NCI-H345 (cell line): ENCODE measurements around the gene HSPD1.
"Not testable (repeated sequence)": the region's sequence is repeated elsewhere in the genome, so short reads cannot be mapped to it uniquely, and the experiment has no call there.

ENCODE experiments used
- DNase-seq: peaks from one replicate; lab custom pipeline; 2025; lab: John Stamatoyannopoulos, UW

Gene HSPD1

DNA sequence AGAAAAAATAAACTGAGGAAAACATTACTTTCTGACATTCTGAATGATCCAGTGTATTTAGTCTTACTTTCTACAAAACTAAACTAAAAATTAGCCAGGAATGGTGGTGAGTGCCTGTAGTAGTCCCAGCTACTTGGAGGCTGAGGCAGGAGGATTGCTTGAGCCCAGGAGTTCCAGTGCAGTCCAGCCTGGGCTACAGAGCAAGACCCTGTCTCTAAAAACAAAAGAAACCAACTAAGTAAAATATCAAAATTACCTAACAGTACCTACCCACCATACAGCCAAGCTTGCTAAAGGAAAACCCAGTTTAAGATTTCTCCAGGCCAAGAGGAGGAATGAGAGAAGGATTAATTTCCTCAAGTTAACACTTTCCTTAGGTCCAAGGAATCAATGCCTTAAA lies 2.9 kb downstream of the HSPD1 start:
- DNase-seq: no peak

GRCh38 chr2:197495433-197496134 lies 4.1 kb downstream of the HSPD1 start:
- DNase-seq: no peak

DNA sequence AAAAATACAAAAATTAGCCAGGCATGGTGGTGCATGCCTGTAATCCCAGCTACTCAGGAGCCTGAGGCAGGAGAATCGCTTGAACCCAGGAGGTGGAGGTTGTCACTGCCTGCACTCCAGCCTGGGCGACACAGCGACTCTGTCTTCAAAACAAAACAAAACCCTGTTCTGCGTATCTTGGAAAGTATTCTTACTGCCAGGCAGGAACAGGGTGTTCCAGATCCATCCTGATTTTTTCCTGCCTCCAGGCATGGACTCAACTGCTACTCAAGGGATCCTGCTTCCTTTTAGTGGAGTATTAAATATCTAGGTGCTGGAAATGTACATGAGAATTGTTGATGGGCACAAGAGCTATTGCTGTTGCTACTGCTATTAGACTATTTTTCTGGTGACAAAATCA lies 12.3 kb downstream of the HSPD1 start:
- DNase-seq: no peak

GRCh38 chr2:197486175-197486574 lies 13.5 kb downstream of the HSPD1 start:
- no peak for DNase-seq

GRCh38 chr2:197484248-197484647 lies 15.4 kb downstream of the HSPD1 start:
- not testable (repeated sequence) for DNase-seq

DNA sequence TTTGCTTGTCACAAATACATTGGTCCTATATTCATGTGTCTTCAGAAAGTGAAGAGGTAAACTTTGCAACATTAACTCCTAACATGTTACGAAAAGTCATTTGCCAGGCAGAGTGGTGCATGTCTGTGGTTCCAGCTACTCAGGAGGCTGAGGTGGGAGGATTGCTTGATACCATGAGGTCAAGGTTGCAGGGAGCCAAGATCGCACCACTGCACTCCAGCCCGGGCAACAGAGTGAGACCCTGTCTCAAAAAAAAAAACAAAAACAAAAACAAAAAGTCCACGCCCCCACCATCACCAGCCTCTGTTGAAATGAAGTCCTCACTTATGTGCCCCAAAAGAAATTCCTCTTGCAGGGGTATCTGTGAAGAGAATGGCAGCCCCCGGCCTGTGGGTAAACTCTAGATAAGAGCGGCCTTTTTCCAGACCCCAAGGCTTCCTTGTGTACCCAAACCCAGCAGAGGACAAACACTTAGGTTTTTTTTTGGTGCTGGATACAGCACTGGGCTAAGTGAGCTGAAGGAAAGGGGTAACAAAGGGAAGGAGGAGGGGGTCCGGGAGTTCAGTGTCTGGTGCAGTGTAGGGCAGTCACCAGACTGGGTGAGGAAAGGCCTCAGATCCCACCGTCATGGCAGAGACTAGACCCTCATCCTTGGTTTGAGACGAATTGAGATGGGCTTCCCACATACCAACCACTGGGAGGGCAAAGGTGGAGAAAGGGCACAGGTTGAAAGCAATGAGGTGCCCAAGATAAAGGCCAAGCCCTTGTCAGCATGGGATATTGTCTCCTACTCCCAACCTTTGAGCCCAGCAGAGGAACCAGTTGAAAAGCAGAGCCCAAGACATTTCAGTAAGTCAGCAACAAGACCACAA lies 19.2 kb downstream of the HSPD1 start:
- DNase-seq: no peak

DNA sequence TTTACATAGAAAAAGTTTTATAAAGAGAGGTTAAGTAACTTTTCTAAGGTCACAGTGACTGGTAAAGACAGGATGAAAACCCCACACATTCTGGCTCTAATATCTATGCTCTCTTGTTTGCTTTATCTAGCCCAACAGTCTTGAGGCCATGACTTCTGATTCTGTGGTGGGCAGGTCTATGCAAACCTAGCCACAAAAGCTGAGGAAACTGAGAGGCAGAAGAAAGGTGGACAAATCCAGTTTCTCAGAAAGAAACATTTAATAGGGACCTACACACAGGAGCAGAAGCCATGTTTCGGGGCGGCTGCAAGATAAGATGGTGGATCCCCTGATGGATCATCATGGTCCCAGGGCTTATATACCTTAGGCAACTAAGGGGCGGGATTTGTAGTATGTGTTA lies 21.8 kb downstream of the HSPD1 start:
- no peak for DNase-seq

- DNase-seq: no peak
These were observed 27.5 kb downstream of the HSPD1 start for GRCh38 chr2:197472166-197472565.

GRCh38 chr2:197464175-197464574 lies 35.5 kb downstream of the HSPD1 start:
- DNase-seq: no peak

DNA sequence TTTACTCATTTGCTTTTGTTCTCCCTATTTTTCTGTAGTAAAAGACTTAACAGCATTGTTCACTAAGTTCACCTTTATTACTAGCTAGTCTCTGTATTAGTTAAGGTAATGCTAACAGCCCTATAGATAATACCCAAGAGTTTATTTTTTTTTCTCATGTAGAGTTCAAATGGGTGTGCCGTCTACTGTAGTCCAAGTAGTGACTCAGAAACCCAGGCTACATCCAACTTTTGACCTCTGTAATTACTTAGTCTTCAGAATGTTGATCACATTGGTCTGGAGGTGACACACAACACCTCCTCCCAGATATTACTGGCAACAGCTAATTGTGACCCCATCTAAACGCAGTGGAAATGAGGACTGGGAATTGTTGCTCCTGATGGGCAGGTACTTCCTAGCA lies 38.6 kb downstream of the HSPD1 start:
- no peak for DNase-seq

DNA sequence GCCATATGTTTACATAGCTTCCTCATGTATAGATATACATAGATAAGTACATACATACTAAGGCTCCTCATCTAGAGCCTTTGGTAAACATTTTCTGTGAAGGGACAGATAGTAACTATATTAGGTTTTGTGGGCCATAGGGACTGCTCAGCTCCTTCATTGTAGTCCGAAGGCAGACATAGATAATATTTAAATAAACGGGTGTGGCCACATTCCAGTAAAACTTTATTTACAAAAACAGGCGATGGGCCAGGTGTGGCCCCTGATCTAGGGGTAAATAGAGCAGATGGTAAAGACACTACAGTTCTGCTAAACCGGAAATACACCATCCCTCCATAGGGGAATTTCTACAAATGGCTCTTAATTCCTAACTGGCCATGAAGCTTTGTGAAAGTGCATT lies 39.0 kb downstream of the HSPD1 start:
- DNase-seq: no peak

GRCh38 chr2:197455428-197455827 lies 44.2 kb downstream of the HSPD1 start:
- no peak for DNase-seq

- no peak for DNase-seq
These were observed 44.7 kb downstream of the HSPD1 start for GRCh38 chr2:197454923-197455322.

DNA sequence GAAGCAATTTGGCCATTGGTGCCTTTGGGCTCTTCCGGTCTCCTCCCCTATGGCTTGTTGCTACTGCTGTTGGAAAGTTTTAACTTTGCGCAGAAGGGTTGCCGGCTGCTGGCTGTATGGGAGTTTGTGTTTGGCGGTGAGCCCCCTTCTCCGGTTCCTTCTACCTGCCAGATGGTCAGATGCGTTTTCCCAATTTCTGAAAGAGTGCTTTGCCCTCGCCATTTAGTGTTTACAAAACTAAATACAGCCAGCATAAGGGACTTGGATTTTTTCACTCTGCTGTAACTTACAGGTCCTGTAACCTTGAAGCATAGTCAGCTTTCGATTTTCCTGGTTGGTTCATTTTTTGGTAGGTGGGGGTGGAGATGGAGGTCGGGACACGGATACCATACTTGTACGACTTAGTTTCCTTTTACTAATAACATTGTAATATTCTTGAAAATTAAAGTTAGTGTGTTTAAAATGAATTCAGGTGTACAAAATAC lies 45.7 kb downstream of the HSPD1 start:
- no peak for DNase-seq

DNA sequence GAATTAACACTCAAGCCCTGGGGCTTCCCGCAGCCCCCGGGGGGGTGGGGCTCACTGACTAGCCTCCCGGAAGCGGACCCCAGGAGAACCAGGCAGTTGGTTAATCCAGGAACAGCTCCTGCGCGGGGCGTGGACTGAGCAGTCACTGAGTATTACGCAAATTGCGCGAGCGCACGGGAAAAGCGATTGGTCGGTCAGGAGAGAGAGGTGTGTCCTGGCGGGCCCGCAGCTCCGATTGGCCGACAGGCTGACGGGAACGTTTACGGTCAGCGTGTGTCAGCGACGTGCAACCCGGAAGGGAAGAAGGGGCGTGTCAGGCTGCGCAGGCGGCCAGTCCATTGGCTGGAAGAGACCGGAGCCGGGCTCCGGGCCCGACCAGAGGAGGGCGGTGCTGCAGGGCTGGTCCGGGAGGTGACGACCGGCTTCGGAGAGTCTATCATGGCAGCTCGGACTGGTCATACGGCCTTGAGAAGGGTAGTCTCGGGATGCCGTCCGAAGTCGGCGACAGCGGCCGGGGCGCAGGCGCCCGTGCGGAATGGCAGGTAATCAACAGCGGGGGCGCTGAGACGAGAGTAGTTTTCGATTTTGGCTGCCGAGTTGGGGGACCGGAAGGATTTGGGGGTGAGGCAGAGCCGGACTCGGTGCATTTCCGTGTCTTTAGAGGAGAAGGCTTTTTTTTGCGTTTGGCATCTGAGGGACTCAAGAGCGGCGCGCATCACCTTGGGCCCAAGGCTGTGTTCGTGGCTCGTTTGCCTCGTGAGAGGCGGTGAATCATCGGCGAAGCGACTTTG lies 46.3 kb downstream of the HSPD1 start, which contains the start of gene COQ10B:
Gene COQ10B, plus strand, starts transcription at position 430 of the 791 bp plus-strand sequence. Its CDS starts 9 bp downstream, at position 439.
- DNase-seq: peak; percentile 100

GRCh38 chr2:197452754-197453122 lies 46.9 kb downstream of the HSPD1 start:
- no peak for DNase-seq

GRCh38 chr2:197450935-197451358 lies 48.7 kb downstream of the HSPD1 start:
- DNase-seq: not testable (repeated sequence)

- no peak for DNase-seq
These were observed 49.2 kb downstream of the HSPD1 start for GRCh38 chr2:197450465-197450864.

- no peak for DNase-seq
These were observed 52.8 kb downstream of the HSPD1 start for GRCh38 chr2:197446844-197447243.

- DNase-seq: no peak
These were observed 53.9 kb downstream of the HSPD1 start for GRCh38 chr2:197445746-197446145.

DNA sequence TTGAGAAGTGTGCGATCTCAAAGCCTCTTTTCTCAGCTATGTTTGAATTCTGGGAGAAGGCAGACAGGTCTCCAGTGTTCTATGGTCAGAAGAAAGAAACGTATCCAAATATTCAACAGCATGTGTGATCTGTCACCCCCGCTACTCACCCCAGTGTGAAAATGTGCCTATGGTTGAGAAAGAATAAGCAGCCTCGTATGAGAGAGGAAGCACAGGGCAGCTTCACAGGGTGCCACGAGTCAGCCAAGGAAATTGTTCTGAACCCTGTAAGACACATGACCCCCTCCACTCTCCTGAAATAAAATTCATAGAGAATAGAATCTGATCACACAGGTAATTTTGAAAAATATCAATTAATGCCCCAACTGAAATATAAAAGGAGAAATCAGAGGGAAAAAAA lies 56.8 kb downstream of the HSPD1 start:
- DNase-seq: no peak

- no peak for DNase-seq
These were observed 62.3 kb downstream of the HSPD1 start for GRCh38 chr2:197437380-197437779.
